Nephron (organoid): ENCODE measurements around the gene PODXL.

ENCODE experiments used
- H3K27ac Mint-ChIP-seq, 3 experiments: 2 replicates each; pipeline ENCODE4 v1.8.0; 2020; ENCODE audit warnings: mixed read lengths in 3 of 3, mild to moderate bottlenecking in 2 of 3, moderate library complexity in 1 of 3
- H3K27me3 Mint-ChIP-seq: 2 replicates; pipeline ENCODE4 v1.8.0; 2021; ENCODE audit warnings: low read depth, mild to moderate bottlenecking, moderate library complexity, mixed read lengths
- H3K36me3 Mint-ChIP-seq: 2 replicates; pipeline ENCODE4 v1.8.0; 2020; ENCODE audit warnings: low read depth, mixed read lengths
- H3K4me1 Mint-ChIP-seq: 2 replicates; pipeline ENCODE4 v1.8.0; 2020; ENCODE audit warnings: mixed read lengths
- H3K4me3 Mint-ChIP-seq, 3 experiments: 2 replicates each; pipeline ENCODE4 v1.8.0; 2020; ENCODE audit warnings: mild to moderate bottlenecking in 3 of 3, mixed read lengths in 3 of 3, moderate library complexity in 2 of 3
- H3K9me3 Mint-ChIP-seq: 2 replicates; pipeline ENCODE4 v1.8.0; 2020; ENCODE audit warnings: mixed read lengths
- TF ChIP-seq, protein P1 (sequence below), 3 experiments: fragments of 200-600 bp; sonication (generic); IDR thresholded peaks; one replicate each; pipeline ENCODE4 v1.5.0; 2021; ENCODE audit warnings: antibody characterized with exemption in 3 of 3; ENCODE audit not compliant: unreplicated experiment in 3 of 3

PODXL gene

DNA sequence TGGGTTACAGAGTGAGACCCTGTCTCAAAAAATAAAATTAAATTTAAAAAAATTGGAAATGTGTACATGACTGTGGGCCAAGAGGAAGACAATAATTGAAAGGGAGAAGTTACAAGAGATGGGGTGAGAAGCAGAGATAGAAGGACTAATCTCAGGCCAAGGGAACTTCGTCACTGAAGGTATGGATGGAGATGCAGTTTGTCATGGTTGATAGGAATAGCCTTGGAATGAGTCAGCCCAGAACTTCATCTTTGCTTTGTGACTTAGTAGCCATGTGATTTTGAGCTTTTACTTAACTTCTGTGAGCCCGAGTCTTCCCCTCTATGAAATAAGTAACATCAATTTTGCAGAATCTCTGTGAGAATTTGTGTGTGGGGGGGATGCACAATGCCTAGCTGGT is 6.5 kb upstream of the PODXL start:
- H3K36me3 Mint-ChIP-seq, result no peaks in the 10 kb centered on the region
- H3K27me3 Mint-ChIP-seq, result peaks cover 28% of the 10 kb centered on the region
- no peaks in the 10 kb centered on the region for H3K4me1 Mint-ChIP-seq
- TF ChIP-seq, protein P1, sequence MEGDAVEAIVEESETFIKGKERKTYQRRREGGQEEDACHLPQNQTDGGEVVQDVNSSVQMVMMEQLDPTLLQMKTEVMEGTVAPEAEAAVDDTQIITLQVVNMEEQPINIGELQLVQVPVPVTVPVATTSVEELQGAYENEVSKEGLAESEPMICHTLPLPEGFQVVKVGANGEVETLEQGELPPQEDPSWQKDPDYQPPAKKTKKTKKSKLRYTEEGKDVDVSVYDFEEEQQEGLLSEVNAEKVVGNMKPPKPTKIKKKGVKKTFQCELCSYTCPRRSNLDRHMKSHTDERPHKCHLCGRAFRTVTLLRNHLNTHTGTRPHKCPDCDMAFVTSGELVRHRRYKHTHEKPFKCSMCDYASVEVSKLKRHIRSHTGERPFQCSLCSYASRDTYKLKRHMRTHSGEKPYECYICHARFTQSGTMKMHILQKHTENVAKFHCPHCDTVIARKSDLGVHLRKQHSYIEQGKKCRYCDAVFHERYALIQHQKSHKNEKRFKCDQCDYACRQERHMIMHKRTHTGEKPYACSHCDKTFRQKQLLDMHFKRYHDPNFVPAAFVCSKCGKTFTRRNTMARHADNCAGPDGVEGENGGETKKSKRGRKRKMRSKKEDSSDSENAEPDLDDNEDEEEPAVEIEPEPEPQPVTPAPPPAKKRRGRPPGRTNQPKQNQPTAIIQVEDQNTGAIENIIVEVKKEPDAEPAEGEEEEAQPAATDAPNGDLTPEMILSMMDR (IDR thresholded peaks at IDR 0.05; ENCODE audit: unreplicated experiment in 3 of 3), result no peak
- H3K9me3 Mint-ChIP-seq, result no peaks in the 10 kb centered on the region
- H3K4me3 Mint-ChIP-seq, result no peak overlapping the region
- no peak overlapping the region for H3K27ac Mint-ChIP-seq

DNA sequence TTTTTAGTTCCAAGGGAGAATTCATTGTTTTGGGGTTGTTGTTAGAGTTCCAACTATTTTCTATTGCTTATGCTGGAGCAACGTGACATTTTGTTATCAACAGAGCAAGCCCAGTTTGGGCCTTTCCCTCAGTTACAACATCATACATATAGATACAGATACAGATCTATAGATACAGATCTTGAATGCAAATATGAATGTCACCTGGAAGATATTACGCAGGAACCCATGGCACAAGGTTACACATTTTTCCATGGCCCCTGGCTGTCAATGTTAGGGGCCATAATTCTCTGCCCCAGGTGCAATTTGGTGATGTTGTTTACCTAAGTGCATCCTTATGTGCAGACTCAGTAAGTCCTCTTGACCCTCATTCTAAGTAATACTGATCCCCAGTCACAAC is 3.6 kb upstream of the PODXL start:
- H3K9me3 Mint-ChIP-seq, result no peaks in the 10 kb centered on the region
- no peak overlapping the region for H3K27ac Mint-ChIP-seq
- H3K4me3 Mint-ChIP-seq, result peak overlapping the region in 1 of 3 experiments; percentile 47
- TF ChIP-seq, protein P1 (IDR thresholded peaks at IDR 0.05; ENCODE audit: unreplicated experiment in 3 of 3), result no peak
- peaks cover 1% of the 10 kb centered on the region for H3K36me3 Mint-ChIP-seq
- H3K4me1 Mint-ChIP-seq, result peaks cover 6% of the 10 kb centered on the region
- peaks cover 43% of the 10 kb centered on the region for H3K27me3 Mint-ChIP-seq

DNA sequence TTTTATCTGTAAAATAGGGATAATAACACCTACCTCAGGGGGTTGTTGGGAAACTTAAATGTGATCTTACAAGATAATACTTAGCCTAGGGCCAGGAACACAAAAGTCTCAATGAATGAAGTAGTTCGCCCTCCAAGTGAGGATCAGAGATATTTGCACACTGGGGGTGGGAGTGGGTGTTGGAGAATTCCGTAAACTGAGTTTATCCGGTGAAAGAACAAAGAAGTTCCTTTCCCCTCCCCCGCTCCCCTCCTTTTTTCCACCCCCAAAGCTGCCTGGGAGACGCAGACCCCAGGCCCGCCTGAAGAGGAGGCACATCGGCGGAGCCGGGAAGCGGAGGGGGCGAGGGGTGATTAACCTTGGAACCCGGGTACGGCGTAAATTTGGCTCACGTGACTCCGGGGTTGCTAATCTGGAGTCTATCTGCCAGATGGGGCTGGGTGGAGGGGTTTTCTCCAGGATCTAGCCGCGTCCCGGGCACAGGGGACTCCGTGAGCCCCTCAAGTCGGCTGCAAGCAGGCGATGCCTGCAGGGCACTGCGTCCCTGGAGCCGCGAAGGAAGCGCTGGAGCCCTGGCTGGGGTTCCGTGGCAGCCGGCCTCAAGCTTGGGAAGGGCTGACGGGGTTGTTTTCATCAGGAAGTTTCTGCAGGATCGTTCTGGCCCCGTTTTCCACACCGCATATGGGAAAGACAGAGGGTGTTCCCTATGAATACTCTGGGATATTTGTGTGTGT is 1.4 kb upstream of the PODXL start:
- Mint-ChIP-seq H3K4me1 (peaks cover 6% of the 10 kb centered on the region), H3K9me3 (no peaks in the 10 kb centered on the region), H3K27me3 (peaks cover 59% of the 10 kb centered on the region), H3K4me3 (peak overlapping the region; percentile 82 to 88 (median 87)), H3K36me3 (peaks cover 19% of the 10 kb centered on the region), H3K27ac (peak overlapping the region; percentile 18 to 82 (median 69))
- TF ChIP-seq, protein P1 (IDR thresholded peaks at IDR 0.05; ENCODE audit: unreplicated experiment in 3 of 3), result no peak

DNA sequence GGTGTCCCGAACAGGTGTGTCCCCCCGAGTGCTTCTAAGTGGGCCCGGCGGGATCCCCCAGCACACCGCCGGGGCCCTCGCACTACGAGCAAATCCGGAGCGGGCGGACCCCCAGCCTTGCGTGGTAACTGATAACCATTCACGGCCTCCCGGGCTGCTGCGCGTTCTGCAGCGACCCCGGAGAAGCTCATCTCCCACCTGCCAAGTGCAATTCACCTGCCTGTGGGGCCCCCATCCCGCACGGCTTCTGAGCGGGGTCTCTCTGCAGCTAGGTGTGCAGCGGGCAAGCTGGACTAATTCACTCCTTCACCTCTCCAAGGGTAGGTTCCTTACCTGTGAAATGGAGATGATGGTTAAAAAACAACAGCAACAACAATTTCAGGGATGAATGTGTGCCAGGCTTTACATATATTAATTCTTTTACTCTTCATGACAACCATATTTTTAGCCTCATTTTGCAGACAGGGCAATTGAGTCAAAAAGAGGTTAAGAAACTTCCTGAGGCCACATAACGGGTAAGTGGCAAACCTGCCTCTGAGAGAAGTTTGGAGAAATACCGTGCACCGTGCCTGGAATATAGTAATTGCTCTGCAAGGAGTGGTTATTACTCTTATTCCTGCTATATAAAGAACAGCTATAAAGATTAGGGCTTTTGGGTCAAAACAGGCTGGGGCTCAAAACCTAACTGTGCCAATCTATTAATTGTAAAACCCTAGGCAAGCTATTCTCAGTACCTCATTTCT is 652 bp upstream of the PODXL start:
- H3K36me3 Mint-ChIP-seq, result peaks cover 20% of the 10 kb centered on the region
- no peaks in the 10 kb centered on the region for H3K9me3 Mint-ChIP-seq
- H3K4me3 Mint-ChIP-seq, result peak overlapping the region; percentile 82 to 88 (median 87)
- H3K27me3 Mint-ChIP-seq, result peaks cover 63% of the 10 kb centered on the region
- peak overlapping the region; percentile 18 to 82 (median 69) for H3K27ac Mint-ChIP-seq
- peaks cover 6% of the 10 kb centered on the region for H3K4me1 Mint-ChIP-seq
- TF ChIP-seq, protein P1 (IDR thresholded peaks at IDR 0.05; ENCODE audit: unreplicated experiment in 3 of 3), result no peak

DNA sequence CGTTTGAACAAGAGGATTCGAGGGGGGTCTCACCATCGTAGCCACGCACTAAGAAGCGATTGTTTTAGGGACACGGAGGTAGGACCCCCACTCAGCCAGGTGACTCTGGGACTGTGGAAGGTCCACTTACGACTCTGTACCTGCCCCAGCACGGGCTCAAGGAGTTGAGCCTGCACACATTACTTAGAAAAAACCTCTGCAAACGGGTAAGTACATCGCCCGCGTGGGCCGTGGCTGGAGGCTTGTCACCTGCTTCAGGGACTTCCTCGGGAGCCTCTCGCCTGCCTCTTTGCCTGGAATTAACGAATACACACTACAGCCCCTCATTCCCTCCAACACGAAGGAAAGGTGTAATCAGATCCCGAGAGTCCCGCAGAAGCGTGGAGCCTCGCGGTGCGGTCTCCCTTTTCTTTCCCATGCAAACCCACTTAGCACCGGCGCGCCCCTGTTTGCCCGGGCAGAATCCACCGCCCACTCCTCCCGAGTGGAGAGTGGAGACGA is 826 bp downstream of the PODXL start:
- H3K36me3 Mint-ChIP-seq, result peaks cover 20% of the 10 kb centered on the region
- H3K27ac Mint-ChIP-seq, result peak overlapping the region in 2 of 3 experiments; percentile 73 to 91
- H3K4me1 Mint-ChIP-seq, result peaks cover 6% of the 10 kb centered on the region
- peak overlapping the region; percentile 74 to 78 (median 76) for H3K4me3 Mint-ChIP-seq
- TF ChIP-seq, protein P1 (IDR thresholded peaks at IDR 0.05; ENCODE audit: unreplicated experiment in 3 of 3), result no peak
- peaks cover 64% of the 10 kb centered on the region for H3K27me3 Mint-ChIP-seq
- H3K9me3 Mint-ChIP-seq, result no peaks in the 10 kb centered on the region
